OCI-M1 (cell line): ENCODE results near the gene NID2.

Source experiments
- DNase-seq: peaks from one replicate; lab custom pipeline; 2025; lab: John Stamatoyannopoulos, UW

The NID2 gene

GRCh38 chr14:51957950-51958349, 110.9 kb downstream of the NID2 start:
- DNase-seq, result no peak
